Loucy (cell line): ENCODE data around the gene FARP1.

ENCODE experiments used
- EZH2phosphoT487 ChIP-seq: fragments of 200-600 bp; IDR thresholded peaks from 2 replicates; pipeline ENCODE4 v1.6.1; 2018; ENCODE audit warnings: antibody characterized with exemption, mild to moderate bottlenecking, moderate library complexity, borderline replicate concordance
- TF ChIP-seq, protein P1 (sequence below): fragments of 200-600 bp; sonication (generic); conservative IDR thresholded peaks from 2 replicates; pipeline ENCODE4 v1.5.1; 2014; ENCODE audit warnings: mild to moderate bottlenecking, antibody characterized with exemption, low read length

DNA sequence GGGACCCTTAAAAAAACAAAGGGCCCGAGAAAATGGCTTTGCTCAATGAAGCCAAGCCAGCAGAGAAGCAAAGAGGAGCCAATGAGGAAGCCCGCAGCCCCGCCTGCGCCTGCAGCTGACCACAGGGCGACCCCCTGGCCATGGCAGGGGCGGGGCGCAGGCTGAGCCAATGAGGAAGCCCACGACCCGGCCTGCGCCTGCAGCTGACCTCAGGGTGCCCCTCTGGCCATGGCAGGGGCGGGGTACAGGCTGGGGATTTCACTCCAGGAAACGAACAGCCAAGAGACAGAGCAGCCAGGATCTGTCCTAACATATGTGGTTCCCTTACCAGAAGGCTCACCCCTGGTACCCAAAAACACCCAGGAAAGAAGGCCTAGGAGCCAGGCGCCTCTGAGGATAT lies 332.6 kb downstream of the FARP1 start:
- TF ChIP-seq, protein P1, sequence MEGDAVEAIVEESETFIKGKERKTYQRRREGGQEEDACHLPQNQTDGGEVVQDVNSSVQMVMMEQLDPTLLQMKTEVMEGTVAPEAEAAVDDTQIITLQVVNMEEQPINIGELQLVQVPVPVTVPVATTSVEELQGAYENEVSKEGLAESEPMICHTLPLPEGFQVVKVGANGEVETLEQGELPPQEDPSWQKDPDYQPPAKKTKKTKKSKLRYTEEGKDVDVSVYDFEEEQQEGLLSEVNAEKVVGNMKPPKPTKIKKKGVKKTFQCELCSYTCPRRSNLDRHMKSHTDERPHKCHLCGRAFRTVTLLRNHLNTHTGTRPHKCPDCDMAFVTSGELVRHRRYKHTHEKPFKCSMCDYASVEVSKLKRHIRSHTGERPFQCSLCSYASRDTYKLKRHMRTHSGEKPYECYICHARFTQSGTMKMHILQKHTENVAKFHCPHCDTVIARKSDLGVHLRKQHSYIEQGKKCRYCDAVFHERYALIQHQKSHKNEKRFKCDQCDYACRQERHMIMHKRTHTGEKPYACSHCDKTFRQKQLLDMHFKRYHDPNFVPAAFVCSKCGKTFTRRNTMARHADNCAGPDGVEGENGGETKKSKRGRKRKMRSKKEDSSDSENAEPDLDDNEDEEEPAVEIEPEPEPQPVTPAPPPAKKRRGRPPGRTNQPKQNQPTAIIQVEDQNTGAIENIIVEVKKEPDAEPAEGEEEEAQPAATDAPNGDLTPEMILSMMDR, result no peak
- TF ChIP-seq EZH2phosphoT487, result no peak
